ENCODE results near the gene LRSAM1.

DNA sequence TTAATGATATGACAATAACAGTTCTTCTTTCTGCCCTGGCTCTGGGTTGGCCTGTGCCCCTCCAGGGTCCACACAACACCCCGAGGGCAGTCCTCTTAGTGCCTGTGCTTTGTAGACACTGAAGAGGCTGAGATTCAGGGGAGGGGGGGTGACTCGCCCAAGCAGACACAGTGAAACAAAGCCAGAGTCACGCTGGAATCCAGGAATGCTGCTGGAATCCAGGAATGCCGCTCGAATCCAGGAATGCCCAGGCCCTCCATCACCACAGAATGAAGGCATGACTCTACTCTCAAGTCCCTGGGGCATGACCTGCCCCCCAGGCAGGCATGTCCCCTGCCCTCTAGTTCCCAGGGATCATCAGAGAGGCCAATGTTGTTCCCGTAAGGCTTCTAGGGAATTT lies 73.1 kb downstream of the LRSAM1 start:
- TF ChIP-seq, protein P1, sequence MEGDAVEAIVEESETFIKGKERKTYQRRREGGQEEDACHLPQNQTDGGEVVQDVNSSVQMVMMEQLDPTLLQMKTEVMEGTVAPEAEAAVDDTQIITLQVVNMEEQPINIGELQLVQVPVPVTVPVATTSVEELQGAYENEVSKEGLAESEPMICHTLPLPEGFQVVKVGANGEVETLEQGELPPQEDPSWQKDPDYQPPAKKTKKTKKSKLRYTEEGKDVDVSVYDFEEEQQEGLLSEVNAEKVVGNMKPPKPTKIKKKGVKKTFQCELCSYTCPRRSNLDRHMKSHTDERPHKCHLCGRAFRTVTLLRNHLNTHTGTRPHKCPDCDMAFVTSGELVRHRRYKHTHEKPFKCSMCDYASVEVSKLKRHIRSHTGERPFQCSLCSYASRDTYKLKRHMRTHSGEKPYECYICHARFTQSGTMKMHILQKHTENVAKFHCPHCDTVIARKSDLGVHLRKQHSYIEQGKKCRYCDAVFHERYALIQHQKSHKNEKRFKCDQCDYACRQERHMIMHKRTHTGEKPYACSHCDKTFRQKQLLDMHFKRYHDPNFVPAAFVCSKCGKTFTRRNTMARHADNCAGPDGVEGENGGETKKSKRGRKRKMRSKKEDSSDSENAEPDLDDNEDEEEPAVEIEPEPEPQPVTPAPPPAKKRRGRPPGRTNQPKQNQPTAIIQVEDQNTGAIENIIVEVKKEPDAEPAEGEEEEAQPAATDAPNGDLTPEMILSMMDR (IDR thresholded peaks at IDR 0.05), result no peak
- TF ChIP-seq EZH2 (IDR thresholded peaks at IDR 0.05) (no peak), EZH2phosphoT487 (IDR thresholded peaks at IDR 0.05) (no peak)
